Glomerular visceral epithelial cell (primary cell): ENCODE results near the gene SAMD5.

Source experiments
- DNase-seq: peaks from one replicate; pipeline ENCODE4 v3.0.0-alpha.2; 2016; ENCODE audit errors: extremely low spot score

SAMD5 gene

DNA sequence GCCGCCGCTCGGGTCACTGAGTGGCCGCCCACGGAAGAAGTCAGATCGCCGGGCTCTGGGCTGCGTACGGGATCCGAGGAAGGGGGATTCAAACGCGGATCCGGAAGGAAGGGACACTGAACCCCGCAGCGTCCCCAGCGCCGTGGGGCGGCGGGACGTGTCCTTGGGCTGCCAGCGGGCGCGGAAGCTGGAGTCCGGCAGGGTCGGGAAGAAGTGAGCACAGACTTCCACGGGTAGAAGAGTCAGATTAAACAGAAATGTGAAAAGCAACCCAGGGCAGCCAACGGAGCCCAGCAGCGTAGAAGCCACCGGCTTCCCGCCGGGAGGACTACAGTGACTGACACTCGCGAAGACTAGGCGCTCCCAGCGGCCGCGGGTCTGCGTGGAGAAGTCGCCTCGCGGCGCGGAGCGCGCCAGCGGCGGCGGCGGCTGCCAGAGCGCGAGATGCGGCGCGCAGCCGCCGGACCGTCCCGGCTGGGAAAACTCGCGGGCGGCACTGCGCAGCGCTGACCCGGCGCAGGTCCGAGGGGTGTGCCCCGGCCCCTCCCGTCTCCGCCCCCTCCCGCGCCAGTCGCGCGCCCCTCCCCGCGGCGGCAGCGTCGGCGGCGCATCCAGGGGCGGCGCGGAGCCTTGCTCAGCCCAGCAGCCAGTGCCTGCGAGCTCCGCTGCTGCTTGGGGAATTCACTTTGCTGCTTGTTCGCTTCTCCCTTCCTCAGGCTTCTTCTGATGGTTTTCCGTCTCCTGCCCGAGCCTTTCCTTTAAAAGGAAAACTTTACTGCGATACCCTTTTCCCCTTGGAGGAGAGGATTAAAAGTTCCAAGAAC lies at the start of gene SAMD5:
SAMD5 (plus strand) TSS at position 649 of the 824 bp plus-strand sequence. CDS start 239 bp downstream, outside the sequence.
- peak; percentile 54 for DNase-seq

DNA sequence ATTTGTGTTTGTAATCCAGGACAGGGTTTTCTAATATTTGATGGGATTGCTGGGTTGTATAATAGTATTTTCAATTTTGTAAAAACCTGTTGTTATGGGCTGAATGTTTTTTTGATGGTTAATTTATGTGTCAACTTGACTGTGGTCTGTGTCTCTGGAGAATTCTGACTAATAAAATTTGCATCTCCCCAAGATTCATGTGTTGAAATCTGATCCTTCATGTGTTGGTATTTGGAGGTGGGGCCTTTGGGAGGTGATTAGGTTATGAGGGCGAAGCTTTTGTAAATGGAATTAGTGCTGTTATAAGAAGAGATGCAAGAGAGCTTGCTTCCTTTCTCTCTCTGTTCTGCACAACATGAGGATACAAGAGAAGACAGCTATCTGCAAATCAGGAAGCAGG lies 48.7 kb upstream of the SAMD5 start:
- no peak for DNase-seq

DNA sequence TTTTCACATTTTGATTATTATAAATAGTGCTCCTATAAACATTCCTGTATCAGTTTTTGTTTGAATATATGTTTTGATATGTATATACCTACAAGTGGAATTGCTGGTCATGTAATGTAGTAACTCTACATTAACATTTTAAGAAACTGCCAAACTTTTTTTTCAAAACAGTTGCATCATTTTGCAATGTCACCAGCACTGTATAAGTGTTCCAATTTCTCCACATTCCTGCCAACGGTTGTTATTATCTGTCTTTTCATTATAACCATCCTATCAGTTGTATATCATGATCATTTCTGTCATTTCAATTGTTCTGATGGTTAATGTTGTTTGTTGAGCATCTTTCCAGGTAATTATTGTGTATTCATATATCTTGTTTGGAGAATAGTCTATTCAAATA lies 44.8 kb upstream of the SAMD5 start:
- no peak for DNase-seq

DNA sequence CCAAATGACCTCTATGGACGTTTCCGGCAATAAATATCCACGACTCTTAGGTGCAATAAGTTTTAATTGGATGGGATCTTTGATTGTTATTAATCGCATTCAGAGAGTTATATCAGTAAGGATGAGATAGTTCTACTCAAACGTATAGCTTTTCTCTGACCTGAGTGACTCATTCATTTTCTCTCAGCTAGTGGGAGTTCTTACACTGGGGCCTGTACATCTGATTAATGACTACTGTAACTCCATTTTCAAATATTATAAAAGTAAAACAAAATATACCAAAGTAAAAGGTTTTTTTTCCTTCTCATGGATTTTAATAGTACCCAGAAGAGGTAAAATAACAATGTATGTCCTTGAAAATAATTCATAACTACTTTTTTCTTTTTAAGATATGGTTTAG lies 41.1 kb upstream of the SAMD5 start:
- no peak for DNase-seq

DNA sequence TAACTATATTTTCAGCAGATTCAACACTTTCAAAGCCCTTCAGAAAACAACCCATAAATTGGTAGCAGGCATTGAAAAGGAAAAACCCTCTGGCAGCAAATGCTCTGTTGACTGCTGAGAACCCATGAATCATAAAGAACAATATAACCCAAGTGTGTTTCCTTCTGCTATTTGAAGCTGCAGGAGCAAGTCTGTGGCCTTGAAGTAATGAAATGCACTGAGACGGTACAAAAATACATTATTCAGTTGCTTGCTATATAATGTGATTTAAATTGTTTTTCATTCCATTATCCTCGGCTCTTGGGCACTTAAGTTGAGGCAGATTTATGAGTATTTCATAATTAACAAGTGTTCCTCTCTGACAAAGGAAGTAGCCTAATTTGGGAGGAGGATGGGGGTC lies 40.6 kb upstream of the SAMD5 start:
- no peak for DNase-seq

DNA sequence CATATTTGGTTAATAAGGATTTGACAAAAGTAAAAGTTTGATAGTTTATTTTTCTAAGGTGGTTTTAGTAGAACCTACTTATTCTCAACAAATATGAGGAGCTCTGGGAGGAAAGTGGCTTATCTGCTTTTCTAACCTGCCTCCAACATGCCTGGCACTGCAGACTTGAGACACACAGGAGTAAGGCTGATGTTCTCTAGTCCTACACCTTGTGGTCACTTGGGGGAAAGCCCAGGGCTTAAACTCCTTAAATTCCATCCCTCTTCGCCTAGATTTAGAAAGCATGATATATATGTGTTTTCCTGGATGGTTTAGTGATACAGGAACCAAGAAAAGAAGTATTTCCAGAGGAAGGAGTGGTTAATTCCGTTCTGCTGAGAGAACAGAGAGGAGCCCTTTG lies 39.9 kb upstream of the SAMD5 start:
- DNase-seq, result no peak

DNA sequence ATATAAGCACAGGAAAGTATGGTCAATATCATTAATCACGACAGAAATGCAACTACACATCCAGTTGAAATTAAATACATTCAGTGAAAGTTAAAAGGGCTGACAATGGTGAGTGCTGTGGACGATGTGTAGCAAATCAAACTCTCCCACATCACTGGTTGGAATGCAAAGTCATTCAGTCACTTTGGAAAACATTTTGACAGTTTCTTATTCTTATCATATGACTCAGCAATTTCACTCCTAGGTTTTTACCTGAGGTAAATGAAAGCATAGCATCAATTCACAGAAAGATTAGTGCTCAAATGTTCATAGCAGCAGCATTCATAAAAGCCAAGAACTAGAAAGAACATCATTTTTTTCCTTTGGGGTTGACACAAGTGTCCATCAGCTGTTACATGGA lies 28.6 kb upstream of the SAMD5 start:
- DNase-seq, result no peak

DNA sequence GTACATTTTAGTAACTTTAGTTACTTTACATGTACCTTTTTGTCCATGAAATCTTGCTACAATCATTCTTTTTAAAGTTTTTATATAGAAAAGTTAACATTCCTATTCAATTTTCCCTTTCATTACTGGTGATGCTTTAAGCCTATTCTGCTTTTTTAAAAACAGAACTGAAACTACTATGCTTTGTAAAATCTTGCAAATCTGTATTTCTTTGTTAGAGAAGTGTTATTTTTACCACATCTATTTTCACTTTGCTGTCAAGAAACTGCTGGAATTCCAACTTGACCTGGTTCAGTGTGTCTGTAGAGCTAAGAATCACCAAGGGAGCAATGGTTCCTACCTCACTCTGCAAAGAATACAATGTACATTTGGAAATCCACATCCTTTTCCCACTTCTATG lies 21.8 kb upstream of the SAMD5 start:
- no peak for DNase-seq

DNA sequence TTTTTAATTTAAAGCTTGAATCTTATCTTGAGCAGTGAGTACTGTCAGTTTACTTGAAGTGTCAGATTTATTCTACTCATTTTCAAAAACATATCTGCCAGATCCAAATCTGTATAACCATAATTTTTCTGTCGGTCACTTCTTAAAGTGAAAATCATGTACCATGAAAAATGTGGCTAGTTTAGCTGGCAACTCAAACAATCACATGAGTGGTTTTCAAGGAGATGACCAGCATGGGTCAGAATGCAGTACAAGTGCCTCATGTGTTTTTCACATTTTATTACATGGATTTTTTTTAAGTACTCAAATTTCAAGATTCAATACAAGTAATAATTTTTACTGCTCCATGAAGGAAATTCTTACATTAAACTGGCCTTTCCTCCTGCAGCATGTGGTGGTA lies 11.0 kb upstream of the SAMD5 start:
- no peak for DNase-seq

DNA sequence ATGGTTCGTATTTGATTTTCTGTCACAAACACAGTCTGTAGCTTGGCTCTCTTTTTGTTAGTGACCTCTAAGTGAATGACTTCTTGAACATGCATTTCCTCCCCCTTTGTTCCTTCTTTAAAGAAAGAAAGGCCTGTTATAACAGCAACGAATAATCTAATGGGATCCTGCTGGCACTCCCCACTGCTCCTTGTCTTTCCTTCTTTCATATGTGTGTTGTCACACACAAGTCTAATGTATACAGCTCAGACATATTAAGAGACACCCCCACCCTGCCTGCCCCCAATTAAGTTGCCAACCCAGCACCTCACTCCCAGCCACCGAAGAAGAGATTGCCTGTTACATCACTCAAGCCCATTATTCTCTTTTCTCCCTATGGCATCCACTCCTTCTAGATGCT lies 4.9 kb upstream of the SAMD5 start:
- DNase-seq, result no peak

DNA sequence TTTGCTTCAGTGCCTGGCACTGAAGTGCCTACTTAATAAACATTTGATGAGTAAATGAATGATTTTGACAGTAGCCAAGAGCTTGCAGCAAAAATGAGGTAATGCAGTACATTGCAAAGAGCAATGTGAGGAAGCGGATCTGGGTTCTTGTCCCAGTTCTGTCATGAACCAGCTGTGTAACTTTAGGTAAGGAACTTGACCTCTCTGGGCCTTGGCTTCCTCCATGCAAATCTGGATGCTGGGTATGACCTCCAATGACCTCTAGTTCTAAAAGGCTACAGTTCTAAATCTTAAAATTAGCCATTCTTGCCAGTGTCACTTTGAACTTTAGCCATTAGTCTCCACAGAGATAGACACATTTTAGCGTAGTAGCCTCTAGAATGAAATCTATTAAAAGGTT lies 3.6 kb upstream of the SAMD5 start:
- DNase-seq, result no peak

DNA sequence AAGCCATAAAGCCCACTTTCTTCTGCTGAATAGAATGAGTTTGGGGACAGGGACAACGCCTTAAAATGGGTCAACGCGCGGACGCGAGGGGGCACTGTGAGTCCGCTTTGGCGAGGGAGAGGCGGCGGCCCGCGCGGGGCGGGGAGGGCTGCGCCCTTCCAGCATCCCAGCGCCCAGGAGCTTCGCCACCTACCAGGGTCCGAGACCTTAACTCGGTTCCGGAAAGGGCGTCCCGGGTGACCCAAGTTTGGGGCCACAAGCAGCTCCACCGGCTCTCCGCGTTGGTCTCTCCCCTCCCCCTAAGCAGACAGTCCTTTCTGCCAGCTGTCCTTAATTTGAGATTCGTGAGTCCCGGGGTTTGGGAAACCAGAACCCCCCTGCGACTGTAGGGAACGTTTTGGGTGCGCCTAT lies 1.8 kb upstream of the SAMD5 start:
- DNase-seq, result peak; percentile 34

DNA sequence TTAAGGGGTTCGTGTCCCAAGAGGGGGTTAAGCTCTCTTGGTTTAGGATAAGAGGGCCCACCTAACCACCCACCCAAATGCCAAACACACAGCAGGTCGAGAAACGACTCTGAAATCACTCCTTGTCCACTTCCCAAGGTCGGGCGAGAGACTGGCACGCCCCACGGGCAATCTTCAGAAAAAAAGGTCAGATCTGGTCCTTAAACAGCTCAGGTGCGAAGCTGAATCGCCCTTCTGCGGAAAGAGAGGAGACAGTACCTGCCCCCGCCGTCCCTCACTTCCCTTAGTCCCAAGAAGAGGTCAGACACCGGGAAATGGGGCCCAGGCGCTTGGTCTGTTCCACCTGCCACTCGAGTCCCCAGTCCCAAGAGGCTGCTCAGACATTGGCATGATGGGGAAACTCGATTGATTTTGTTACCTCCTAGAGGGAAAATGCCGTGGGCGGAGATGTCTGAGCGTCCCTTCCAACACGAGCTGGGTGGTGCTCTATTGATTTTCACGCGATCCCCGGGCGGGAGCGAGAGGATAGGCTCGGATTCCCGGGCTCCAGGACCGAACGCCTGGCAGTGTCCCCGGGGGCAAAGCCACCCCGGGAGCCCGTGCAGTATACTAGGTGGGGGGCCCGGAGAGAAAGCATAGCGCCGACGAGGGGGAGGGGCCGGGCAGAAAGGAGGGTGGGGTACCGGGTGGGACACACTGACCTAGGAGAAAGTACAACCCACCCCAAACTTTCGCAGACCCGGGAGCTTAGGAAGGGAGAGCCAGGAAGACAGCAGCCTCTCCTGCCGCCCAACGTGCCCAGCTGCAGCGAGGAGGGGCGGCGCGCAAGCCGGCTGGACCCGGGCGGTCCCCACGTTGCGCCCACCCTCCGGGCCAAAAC lies 1.1 kb upstream of the SAMD5 start:
- DNase-seq, result no peak

DNA sequence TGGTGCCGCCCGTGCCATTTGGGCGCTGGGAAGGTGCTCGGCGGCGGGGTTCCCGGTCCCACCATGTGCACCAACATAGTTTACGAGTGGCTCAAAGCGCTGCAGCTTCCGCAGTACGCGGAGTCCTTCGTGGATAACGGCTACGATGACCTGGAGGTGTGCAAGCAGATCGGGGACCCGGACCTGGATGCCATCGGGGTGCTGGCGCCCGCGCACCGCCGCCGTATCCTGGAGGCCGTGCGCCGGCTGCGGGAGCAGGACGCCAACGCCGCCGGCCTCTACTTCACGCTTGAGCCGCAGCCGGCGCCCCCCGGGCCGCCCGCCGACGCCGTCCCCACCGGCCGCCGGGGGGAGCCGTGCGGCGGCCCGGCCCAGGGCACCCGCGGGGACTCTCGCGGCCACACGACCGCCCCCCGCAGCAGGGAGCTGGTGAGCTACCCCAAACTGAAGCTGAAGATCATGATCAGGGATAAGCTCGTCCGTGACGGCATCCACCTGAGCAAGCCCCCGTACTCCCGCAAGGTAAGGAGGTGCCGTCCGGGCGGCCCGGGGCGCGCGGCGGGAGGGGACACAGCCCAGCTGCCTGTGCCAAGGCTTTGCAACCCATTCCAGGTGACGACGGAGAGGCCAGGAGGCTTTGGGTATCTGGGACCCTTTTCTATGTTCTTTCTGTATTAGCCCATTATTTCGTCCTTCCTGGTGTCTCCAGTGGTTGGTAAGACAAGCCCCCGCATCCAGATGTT lies 547 bp downstream of the SAMD5 start:
- DNase-seq, result no peak

DNA sequence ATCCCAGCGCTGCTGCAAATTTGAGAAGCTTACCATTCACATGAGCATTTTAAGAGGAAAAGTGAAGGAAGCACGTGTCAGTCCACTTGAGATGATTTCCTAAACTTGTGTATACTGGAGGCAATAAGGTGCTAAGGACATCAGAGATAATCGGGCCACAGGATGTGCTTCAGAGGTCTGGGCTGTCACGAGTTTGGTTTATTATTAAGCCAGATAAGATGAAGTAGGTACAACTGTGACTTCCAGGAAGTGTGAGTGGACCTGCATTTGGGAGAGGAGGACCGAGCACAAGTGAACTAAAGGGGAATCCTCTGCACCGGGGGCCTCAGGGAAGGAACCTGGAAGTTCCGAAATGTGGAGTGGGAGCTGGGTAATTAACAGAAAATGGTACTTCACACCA lies 1.4 kb downstream of the SAMD5 start:
- no peak for DNase-seq

DNA sequence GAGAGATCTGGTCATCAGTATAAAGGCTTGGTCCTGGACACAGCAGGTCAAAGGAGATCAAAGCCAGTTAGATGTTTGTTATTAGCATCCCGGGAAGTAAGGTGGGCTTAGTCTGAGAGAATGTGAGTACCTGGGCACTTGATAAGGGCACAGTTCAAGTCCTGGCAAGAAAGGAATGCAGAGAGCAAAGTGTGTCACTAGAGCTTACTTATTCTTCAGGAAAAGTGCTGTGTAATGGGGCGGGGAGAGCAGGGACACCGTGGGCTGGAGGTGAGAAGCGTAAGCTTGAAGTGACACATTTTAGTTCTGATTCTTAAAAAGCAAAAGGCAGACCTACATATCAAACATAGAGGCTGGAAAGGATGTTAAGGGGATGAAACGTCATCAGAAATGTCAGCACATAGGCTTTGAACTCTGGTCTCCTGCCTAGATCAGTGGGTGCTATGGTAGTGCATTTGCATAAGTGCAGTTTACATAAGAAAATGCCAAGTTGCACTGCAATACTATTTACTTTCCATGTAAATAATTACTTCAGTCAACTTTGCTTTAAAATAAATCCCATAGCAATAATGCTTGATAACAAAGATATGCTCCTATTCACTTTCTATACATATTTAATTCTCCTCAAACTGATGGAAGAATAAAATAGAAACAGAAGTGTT lies 2.6 kb downstream of the SAMD5 start:
- no peak for DNase-seq

DNA sequence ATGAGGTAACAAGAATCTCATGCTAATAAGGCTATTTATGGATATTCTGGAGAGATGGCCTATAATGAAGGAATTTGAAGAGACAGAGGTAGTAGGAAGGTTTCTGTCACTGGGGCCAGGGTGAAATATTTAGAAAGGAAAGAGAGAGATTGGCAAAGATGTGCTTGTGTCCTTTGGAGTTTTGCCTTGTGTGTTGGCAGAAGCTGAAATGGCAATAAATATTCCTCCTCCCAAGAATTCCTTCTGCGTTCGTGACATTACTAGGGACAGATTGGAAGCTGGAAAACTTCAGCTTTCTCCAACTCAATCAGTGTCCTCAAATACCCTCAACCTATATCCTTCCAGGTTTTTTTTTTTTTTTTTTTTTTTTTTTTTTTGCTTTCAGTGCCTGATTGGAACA lies 6.3 kb downstream of the SAMD5 start:
- no peak for DNase-seq

DNA sequence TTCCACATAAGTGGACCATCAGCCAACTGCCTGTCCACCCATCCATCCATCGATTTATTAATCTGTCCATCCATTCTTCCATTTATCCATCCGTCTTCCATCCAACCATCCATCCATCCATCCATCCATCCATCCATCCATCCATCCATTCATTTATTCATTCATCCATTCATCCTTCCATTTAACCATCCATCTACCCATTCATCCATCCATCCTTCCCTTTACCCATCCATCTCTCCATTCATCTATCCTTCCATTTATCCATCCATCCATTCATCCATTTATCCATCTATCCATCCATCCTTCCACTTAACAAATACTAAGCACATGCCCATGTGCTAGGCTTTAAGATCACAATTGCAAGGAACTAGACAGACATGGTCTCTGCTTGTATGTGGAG lies 6.8 kb downstream of the SAMD5 start:
- no peak for DNase-seq

DNA sequence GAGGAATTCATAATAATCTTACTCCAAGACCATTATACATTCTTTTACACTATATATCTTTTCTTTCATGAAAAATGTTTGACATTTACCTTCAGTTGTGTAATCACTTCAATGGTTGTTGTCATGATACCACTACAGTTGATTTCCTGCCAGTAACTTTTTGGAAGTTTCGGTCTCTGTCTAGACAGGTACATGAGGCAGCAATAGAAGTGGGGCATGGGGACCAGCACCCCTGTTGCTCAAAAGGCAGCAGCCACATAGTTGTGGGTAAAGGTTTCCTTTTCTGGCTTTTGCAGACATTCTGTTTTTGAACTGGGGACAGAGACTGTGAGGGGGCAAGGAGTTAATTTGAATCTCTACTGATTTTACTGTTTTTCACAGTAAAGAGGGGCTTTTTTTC lies 14.1 kb downstream of the SAMD5 start:
- DNase-seq, result no peak

DNA sequence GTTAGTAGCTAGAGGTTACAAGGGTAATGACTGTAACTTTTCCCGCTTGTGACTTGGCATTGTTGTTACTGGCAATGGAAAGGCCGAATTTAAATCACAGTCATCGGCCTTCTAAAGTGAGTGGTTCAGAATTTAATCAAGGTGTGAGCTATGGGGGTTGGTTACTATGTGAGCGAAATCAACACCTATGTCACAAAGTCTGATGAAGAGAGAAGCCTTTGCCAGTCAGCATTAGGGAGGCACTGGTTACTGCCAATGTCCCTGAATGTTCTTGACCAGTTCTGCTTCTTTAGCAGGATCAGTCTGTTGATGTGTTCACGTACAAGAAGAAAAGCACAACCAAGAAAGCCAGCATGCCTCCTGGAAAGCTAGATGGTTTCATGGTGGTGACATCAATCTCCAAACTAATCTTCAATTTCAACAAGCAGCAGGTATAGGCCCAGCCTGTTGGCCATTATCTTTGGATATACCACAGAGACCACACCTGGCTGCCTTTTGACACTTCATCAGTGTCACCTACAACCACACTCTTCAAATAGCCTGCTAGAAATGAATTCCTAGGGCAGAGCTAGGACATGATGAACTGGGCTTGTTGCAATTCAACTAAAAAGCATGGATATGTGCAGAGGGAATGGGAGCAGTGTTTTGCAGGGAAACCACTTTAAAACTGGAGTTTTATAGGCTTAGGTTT lies 17.2 kb downstream of the SAMD5 start:
- no peak for DNase-seq

DNA sequence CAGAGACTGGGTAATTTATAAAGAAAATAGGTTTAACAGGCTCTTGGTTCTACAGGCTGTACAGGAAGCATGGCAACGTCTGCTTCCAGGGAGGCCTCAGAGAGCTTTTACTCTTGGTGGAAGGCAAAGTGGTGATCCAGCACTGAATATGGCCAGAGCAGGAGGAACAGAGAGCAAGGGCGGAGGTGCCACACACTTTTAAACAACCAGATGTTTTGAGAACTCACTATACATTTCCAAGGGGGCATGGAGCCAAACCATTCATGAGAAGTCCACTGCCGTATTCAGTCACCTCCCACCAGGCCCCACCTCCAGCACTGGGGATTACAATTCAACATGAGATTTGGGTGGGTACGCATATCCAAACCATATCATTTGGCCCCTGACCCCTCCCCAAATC lies 18.7 kb downstream of the SAMD5 start:
- DNase-seq, result no peak
